ENCODE measurements around the gene ASTL.

Gene ASTL

DNA sequence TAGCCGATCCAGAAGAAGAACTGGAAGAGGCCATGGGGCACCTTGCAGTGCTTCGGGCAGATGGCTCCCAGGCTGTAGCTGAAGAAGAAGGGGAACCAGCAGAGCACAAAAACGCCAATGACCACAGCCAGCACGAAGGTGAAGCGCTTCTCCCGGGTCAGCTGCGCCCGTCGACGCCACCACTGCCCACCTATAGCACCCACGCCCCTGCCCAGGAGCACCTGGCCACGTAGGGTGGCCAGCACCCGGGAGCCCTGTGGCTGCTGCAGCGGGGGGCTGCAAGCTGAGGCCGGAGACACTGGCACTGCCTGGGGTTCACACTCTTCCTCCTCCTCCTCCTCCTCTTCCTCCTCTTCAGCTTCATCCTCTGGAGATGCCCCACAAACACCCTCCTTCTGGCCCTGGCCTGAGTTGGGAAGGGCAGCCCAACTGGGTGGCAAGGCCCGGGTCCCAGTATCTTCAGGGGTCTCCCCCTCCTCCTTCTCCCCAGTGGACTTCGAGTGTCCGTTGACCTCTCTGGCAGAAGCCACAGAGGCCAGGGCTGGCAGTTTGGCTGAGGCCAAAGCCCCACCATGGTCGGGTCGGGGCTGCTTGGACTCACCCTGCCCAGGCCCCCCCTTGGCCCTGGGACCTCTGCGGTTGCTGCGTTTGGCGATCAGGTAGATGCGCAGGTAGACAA lies 23.3 kb downstream of the ASTL start:
- ChIA-PET POLR2A (ENCODE audit: low non-redundant PET) (no interaction called here), CTCF (interaction anchor here (0.7 kb wide), 1 partner anchor 757 kb away, joined by 3 read pairs; no protein-coding TSS in a partner anchor)
- TF ChIP-seq CTCF (conservative IDR thresholded peaks at IDR 0.05; ENCODE audit: low read depth): no peak
- DNase-seq (ENCODE audit: low spot score): no peak
- H3K27ac ChIP-seq: no peak overlapping the region

DNA sequence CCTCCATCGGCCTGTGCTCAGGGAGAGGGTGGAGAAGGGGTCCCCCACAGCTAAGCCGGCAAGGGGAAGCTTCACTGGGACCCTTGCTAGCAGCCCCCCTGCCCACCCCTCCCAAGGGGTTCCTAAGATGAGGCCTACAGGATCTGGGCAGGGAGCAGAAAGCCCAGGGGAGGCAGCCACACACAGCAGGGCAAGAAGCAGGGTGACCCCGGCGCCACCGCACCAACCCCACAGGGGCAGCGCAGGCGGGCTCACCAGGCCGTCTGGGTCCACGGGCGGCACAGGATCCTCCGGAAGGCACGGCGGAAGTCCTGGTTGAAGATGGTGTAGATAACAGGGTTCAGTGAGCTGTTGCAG lies 23.8 kb downstream of the ASTL start:
- ChIA-PET POLR2A (ENCODE audit: low non-redundant PET) (no interaction called here), CTCF (no interaction called here)
- TF ChIP-seq CTCF (conservative IDR thresholded peaks at IDR 0.05; ENCODE audit: low read depth): no peak
- no peak for DNase-seq (ENCODE audit: low spot score)
- H3K27ac ChIP-seq: no peak overlapping the region

GRCh38 chr2:96113951-96114350 lies 24.4 kb downstream of the ASTL start:
- ChIA-PET CTCF (interaction anchor here (1.5 kb wide), 1 partner anchor 121 kb away, joined by 3 read pairs; no protein-coding TSS in a partner anchor), POLR2A (ENCODE audit: low non-redundant PET) (no interaction called here)
- H3K27ac ChIP-seq: no peak overlapping the region
- no peak for TF ChIP-seq CTCF (conservative IDR thresholded peaks at IDR 0.05; ENCODE audit: low read depth)
- DNase-seq (ENCODE audit: low spot score): no peak

- ChIA-PET CTCF (interaction anchor here (1.5 kb wide), 1 partner anchor 121 kb away, joined by 3 read pairs; no protein-coding TSS in a partner anchor), POLR2A (ENCODE audit: low non-redundant PET) (no interaction called here)
- DNase-seq (ENCODE audit: low spot score): no peak
- no peak for TF ChIP-seq CTCF (conservative IDR thresholded peaks at IDR 0.05; ENCODE audit: low read depth)
- H3K27ac ChIP-seq: no peak overlapping the region
Observed at GRCh38 chr2:96113367-96113677, 25.0 kb downstream of the ASTL start.

DNA sequence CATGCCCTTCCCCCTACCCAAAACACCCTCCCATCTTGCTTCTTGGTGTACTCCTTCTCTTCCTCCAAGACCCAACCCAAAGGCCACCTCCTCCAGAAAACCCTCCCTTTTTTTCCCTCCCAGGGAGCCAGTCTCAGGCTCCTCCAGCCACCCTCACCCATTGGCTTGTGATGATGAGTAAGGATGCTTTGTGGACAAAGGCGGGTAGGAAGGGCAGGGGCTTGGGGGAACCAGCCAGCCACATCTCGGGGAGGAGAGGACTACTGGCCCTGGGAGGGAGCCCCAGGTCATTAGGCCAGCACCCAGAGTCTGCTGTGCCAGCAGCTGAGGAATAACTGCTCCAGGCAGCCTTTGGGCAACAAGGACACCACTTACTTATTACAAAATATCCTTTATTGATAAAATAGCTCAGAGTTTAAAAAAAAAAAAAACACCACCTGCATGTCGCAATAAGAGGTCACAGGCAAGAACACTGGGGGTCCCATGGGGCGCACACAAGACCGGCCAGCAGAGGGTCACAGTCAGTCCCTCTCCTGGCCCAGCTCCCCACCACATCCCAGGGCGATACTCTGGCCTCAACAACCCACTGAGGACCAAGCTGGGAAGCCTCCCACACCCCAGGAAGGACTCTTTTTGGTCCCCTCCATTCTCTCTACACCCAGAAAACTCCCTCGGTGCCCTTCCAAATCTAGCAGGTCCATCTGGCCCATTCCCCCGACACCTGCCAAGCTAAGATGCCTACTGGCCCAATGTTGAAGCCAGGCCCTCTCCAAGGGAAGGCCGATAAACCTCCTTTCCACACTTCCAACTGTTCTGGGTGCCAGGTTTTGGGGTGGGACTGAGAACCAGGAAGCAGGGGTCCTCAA lies 25.6 kb downstream of the ASTL start:
- TF ChIP-seq CTCF (conservative IDR thresholded peaks at IDR 0.05; ENCODE audit: low read depth): no peak
- POLR2A ChIA-PET (ENCODE audit: low non-redundant PET): no interaction called here
- no peak overlapping the region for H3K27ac ChIP-seq
- CTCF ChIA-PET: interaction anchor here (1.5 kb wide), 1 partner anchor 120 kb away, joined by 3 read pairs; no protein-coding TSS in a partner anchor
- no peak for DNase-seq (ENCODE audit: low spot score)

- CTCF ChIA-PET: no interaction called here
- no peak for DNase-seq (ENCODE audit: low spot score)
- no peak for TF ChIP-seq CTCF (conservative IDR thresholded peaks at IDR 0.05; ENCODE audit: low read depth)
- no peak overlapping the region for H3K27ac ChIP-seq
- POLR2A ChIA-PET (ENCODE audit: low non-redundant PET): no interaction called here
Observed at GRCh38 chr2:96111823-96112500, 26.3 kb downstream of the ASTL start.
